Gastroesophageal sphincter (tissue), 3 donors: Measurements from ENCODE around the gene MSANTD4.

Source experiments
- EP300 ChIP-seq: sonication (generic); formaldehyde crosslinking; IDR thresholded peaks from one replicate; pipeline ENCODE4 v1.6.1; 2017; ENCODE audit warnings: antibody characterized with exemption, mild to moderate bottlenecking
- POLR2A ChIP-seq, 2 donors: fragments of 450-650 bp; IDR thresholded peaks; one replicate each; pipeline ENCODE4 v1.6.1; 2017; ENCODE audit warnings: antibody characterized with exemption in 2 of 2, mild to moderate bottlenecking in 2 of 2, moderate library complexity in 1 of 2
- POLR2AphosphoS5 ChIP-seq: sonication (generic); formaldehyde crosslinking; IDR thresholded peaks from one replicate; pipeline ENCODE4 v1.6.1; 2017; ENCODE audit warnings: antibody characterized with exemption
- TF ChIP-seq, protein P1 (sequence below), 4 experiments: fragments of 200-600 bp in 2 of 4; fragments of 450-650 bp in 2 of 4; sonication (generic) in 1 of 4; IDR thresholded peaks; one replicate each; pipeline ENCODE4 v1.5.1; 2017 to 2019; ENCODE audit warnings: antibody characterized with exemption in 4 of 4, mild to moderate bottlenecking in 2 of 4, moderate library complexity in 2 of 4

DNA sequence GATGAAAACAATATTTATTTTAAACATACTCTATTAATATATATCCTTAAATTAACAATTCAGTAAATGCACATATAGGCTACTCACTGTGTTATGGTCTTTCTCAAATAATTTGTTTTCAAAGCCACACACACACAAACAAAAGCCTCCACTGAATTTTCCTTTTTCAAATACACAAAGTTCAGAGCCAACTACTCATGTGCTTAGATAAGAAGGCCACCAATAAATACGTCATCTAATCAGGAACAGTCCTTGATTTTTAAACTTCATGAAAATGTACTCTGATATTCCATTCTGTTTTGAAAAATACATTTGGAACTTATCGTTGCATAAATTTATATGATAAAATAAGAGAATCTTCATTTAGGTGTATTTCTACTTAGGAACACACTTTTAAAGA lies 29.1 kb upstream of the MSANTD4 start:
- no peak for TF ChIP-seq EP300
- TF ChIP-seq, protein P1, sequence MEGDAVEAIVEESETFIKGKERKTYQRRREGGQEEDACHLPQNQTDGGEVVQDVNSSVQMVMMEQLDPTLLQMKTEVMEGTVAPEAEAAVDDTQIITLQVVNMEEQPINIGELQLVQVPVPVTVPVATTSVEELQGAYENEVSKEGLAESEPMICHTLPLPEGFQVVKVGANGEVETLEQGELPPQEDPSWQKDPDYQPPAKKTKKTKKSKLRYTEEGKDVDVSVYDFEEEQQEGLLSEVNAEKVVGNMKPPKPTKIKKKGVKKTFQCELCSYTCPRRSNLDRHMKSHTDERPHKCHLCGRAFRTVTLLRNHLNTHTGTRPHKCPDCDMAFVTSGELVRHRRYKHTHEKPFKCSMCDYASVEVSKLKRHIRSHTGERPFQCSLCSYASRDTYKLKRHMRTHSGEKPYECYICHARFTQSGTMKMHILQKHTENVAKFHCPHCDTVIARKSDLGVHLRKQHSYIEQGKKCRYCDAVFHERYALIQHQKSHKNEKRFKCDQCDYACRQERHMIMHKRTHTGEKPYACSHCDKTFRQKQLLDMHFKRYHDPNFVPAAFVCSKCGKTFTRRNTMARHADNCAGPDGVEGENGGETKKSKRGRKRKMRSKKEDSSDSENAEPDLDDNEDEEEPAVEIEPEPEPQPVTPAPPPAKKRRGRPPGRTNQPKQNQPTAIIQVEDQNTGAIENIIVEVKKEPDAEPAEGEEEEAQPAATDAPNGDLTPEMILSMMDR (IDR thresholded peaks at IDR 0.05) = no peak
- TF ChIP-seq POLR2A (IDR thresholded peaks at IDR 0.05) = no peak
- TF ChIP-seq POLR2AphosphoS5 = no peak
